AG09309 (cell line): ENCODE data around the gene CENPO.

Experiments used
- DNase-seq: peaks from one replicate; pipeline ENCODE4 v3.0.0-alpha.2; 2010; ENCODE audit warnings: low read depth
- H3K4me3 ChIP-seq: 2 replicates; pipeline ENCODE4 v1.5.1; 2011; ENCODE audit warnings: mild to moderate bottlenecking, low read depth, low read length, moderate library complexity; ENCODE audit not compliant: control insufficient read depth
- TF ChIP-seq, protein P1 (sequence below): IDR thresholded peaks from 2 replicates; pipeline ENCODE4 v1.5.1; 2011; ENCODE audit warnings: mild to moderate bottlenecking, low read depth, low read length, inconsistent platforms; ENCODE audit not compliant: insufficient read depth, control insufficient read depth; ENCODE audit errors: missing control alignments

Gene CENPO

DNA sequence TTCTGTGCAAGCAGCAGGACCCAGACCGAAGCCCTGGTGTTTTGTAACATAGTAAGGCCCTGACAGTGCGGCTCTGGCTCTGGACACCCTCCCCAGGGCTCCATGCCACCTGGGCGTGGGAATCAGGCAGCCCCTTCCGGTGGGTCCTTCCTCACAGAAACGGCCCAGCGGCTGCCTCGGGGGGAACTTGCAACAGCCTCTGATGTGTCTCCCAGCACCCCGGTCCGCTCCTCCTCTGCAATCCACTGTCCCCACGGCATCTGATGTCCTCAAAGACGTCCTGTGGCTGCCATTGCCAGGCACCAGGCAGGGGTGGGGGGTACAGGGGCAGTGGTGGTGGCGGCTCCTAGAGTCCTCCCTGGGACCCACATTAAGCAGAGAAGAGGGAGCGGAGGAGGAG lies 58.8 kb downstream of the CENPO start:
- no peak for DNase-seq
- no peak overlapping the region for H3K4me3 ChIP-seq
- TF ChIP-seq, protein P1, sequence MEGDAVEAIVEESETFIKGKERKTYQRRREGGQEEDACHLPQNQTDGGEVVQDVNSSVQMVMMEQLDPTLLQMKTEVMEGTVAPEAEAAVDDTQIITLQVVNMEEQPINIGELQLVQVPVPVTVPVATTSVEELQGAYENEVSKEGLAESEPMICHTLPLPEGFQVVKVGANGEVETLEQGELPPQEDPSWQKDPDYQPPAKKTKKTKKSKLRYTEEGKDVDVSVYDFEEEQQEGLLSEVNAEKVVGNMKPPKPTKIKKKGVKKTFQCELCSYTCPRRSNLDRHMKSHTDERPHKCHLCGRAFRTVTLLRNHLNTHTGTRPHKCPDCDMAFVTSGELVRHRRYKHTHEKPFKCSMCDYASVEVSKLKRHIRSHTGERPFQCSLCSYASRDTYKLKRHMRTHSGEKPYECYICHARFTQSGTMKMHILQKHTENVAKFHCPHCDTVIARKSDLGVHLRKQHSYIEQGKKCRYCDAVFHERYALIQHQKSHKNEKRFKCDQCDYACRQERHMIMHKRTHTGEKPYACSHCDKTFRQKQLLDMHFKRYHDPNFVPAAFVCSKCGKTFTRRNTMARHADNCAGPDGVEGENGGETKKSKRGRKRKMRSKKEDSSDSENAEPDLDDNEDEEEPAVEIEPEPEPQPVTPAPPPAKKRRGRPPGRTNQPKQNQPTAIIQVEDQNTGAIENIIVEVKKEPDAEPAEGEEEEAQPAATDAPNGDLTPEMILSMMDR = no peak

DNA sequence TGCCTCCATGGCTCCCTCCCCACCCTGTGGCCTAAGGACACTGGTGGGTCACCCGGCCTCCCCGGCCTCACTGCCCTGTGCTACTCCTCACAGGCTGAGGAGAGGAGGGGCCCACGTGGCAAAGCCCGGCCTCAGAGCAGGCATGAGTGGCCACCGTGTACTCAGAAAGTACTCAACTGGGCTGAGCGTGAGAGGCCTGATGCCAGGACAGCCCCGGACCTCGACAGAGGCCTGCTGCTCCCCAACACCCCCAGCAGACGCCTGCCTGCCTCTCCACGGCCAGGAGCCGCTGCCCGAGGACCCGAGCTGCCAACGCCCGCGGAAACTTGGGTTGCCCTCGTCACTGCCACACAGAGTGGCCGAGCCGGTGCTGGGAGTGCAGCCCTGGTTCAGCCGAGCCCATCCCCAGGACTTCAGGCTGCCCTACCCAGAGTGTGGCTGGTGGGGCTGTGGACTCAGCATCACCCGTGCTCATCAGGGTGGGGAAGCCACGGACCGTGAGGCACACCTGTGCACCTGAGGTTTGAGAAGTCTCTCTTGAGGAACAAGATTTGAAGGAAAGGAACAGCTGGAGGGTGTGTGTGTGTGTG lies 59.3 kb downstream of the CENPO start:
- no peak for DNase-seq
- no peak overlapping the region for H3K4me3 ChIP-seq
- TF ChIP-seq, protein P1 = no peak

DNA sequence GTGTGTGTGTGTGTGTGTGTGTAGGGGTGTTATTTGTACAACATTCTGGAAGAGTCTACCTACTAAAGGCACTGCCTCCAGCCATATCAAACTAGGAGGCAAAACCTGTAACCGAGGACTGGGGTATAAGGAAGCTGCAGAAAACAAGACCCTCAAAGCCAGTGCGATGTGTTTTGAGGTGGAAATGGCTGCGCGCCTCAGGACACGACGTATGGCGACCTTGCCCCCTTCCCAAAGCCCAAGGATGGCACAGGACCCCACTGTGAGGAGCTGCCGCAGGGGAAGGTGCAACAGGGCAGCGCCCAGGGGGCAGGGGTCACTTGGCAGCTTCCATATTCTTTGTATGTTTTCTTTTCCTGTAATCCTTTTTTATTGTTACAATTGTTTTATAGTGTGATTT lies 59.8 kb downstream of the CENPO start:
- TF ChIP-seq, protein P1 = no peak
- no peak for DNase-seq
- H3K4me3 ChIP-seq = no peak overlapping the region

DNA sequence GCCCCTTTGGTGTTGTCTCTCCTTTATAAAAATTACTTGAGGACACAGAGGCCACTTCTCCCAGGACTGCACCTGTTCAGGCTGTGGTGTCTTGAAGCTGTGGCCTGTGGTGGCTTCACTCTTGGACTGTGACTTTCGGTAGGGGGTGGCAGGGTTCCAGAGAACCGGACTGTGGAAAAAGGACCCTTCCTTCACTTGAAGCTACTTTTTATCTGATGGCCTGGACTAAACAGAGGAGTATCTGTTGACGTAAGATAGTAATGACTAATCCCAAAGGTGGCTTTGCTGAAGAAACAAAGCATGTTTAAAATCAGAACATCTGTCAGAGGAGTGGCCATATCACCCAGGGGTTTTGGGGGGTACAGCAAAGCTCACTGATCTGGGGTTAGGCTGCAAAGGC lies 60.8 kb downstream of the CENPO start:
- H3K4me3 ChIP-seq = no peak overlapping the region
- no peak for DNase-seq
- TF ChIP-seq, protein P1 = no peak

DNA sequence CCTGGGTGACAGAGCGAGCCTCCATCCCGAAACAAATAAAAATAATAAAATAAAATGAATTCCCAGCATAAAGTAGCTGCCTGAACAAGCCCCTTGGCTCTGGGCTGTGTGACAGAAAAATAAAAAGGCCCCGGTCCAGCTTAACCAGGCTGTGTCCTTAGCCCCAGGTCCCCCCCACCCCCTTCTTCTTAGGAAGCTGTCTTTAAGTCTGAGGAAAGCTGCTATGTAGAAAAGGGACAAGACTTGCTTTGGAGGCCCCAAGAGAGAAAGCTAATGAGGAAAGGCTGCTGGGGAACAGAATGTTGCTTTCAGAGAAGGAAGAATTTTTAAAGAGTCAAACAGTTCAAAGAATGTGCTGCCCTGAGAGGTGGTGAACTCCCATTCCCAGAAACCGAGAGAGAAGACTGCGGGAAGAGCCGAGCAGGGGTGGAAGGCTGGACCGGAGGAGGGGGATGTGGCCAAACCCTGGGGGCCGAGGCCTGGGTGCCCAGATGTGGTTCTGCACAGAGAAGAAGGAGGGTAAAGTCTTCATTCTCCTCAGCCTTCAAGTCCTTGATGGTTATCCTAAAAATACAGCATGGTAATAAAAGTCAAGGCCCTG lies 61.9 kb downstream of the CENPO start:
- DNase-seq = no peak
- TF ChIP-seq, protein P1 = no peak
- no peak overlapping the region for H3K4me3 ChIP-seq

DNA sequence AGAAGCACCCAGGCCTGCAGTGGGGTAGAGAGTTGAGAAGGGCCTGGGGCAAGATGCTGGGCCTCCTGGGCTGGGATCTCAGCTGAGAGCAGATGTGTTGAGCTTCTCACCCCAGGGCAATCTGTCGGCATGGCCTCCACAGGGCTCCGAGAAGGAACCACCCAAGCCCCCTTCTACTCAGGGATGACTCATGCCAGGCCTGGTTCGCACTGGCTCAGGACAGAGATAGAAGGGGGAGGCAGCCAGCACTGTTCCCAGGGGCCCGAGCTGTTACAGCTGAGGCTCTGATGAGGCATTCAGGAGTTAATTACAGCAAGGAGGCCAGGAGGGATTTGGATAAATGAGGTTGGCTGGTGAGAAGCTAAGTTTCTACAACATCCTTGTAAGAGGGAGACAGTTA lies 62.5 kb downstream of the CENPO start:
- TF ChIP-seq, protein P1 = no peak
- no peak for DNase-seq
- H3K4me3 ChIP-seq = no peak overlapping the region
